Fibroblast of lung (primary cell): Measurements from ENCODE around the gene VAV1. TPM values are rescaled to one million over a fixed set of nuclear protein-coding genes. Genes with fewer than 3 reads are reported as not detected.

Experiments
- DNase-seq, 2 donors: peaks; one replicate each; pipeline versions ENCODE4 v3.0.0 to v3.0.0-alpha.2; 2010; ENCODE audit warnings: low read depth in 2 of 2
- H2AFZ ChIP-seq: 2 replicates; pipeline ENCODE4 v1.5.1; 2012; ENCODE audit warnings: low read length, control low read depth, inconsistent platforms
- H3K27ac ChIP-seq: 2 replicates; pipeline ENCODE4 v1.5.1; 2011; ENCODE audit warnings: low read length, control low read depth; ENCODE audit not compliant: insufficient read depth
- H3K27me3 ChIP-seq: 2 replicates; pipeline ENCODE4 v1.5.1; 2011; ENCODE audit warnings: mild to moderate bottlenecking, low read length; ENCODE audit not compliant: control insufficient read depth, insufficient read depth
- H3K36me3 ChIP-seq: 2 replicates; pipeline ENCODE4 v1.5.1; 2011; ENCODE audit warnings: low read length; ENCODE audit not compliant: control insufficient read depth, insufficient read depth
- H3K4me1 ChIP-seq: 2 replicates; pipeline ENCODE4 v1.5.1; 2011; ENCODE audit warnings: low read length; ENCODE audit not compliant: control insufficient read depth, insufficient read depth; ENCODE audit errors: extremely low read depth
- H3K4me2 ChIP-seq: 2 replicates; pipeline ENCODE4 v1.5.1; 2011; ENCODE audit warnings: low read length, control low read depth; ENCODE audit not compliant: insufficient read depth; ENCODE audit errors: extremely low read depth
- H3K4me3 ChIP-seq, 4 experiments: fragments of 200-600 bp in 1 of 4; sonication (generic) in 1 of 4; replicated peaks in 1 of 4; 2 replicates each; pipeline ENCODE4 v1.5.1; 2011 to 2016; ENCODE audit warnings: low read length in 4 of 4, low read depth in 3 of 4, mild to moderate bottlenecking in 3 of 4, control low read depth in 2 of 4, inconsistent platforms in 1 of 4, mixed read lengths in 1 of 4; ENCODE audit not compliant: insufficient read depth in 1 of 4; ENCODE audit errors: control extremely low read depth in 1 of 4
- H3K79me2 ChIP-seq: 2 replicates; pipeline ENCODE4 v1.5.1; 2012; ENCODE audit warnings: mild to moderate bottlenecking, low read length, inconsistent platforms; ENCODE audit not compliant: control insufficient read depth, insufficient read depth
- H3K9ac ChIP-seq: 2 replicates; pipeline ENCODE4 v1.5.1; 2011; ENCODE audit warnings: mild to moderate bottlenecking, low read length, control low read depth; ENCODE audit not compliant: insufficient read depth
- H3K9me3 ChIP-seq: 2 replicates; pipeline ENCODE4 v1.5.1; 2012; ENCODE audit warnings: low read depth, low read length; ENCODE audit not compliant: control insufficient read depth, insufficient read depth
- H4K20me1 ChIP-seq: 2 replicates; pipeline ENCODE4 v1.5.1; 2011; ENCODE audit warnings: low read length; ENCODE audit not compliant: control insufficient read depth, insufficient read depth; ENCODE audit errors: extremely low read depth
- EZH2 ChIP-seq: IDR thresholded peaks from 2 replicates; pipeline ENCODE4 v1.5.1; 2012; ENCODE audit warnings: low read length, control low read depth, mild to moderate bottlenecking; ENCODE audit errors: missing control alignments
- polyA minus RNA-seq: library from RNA; depleted of rRNA, polyadenylated mRNA; stranded (reverse); fragments of >200 nt; gene quantifications from 2 replicates; pipeline ENCODE4 v1.2.3, GENCODE V29; 2011; ENCODE audit warnings: low replicate concordance
- polyA plus RNA-seq, 2 donors: library from polyadenylated mRNA; depleted of rRNA in 1 of 2; stranded (reverse) in 1 of 2; unstranded in 1 of 2; fragments of >200 nt; gene quantifications; 2 replicates each; pipeline ENCODE4 v1.2.1, GENCODE V29; 2011 to 2012; ENCODE audit warnings: missing spikeins in 1 of 2
- total RNA-seq: library from RNA; depleted of rRNA; stranded (reverse); fragments of >200 nt; gene quantifications from 2 replicates; pipeline ENCODE4 v1.2.1, GENCODE V29; 2014
- TF ChIP-seq, protein P1 (sequence below), 2 donors: IDR thresholded peaks in 1 of 2; conservative IDR thresholded peaks in 1 of 2; 1 replicate in 1 of 2; 2 replicates in 1 of 2; pipeline ENCODE4 v1.5.1; 2011 to 2012; ENCODE audit warnings: low read length in 2 of 2, control low read depth in 1 of 2, inconsistent platforms in 1 of 2, low read depth in 1 of 2, mild to moderate bottlenecking in 1 of 2

Gene VAV1, protein sequence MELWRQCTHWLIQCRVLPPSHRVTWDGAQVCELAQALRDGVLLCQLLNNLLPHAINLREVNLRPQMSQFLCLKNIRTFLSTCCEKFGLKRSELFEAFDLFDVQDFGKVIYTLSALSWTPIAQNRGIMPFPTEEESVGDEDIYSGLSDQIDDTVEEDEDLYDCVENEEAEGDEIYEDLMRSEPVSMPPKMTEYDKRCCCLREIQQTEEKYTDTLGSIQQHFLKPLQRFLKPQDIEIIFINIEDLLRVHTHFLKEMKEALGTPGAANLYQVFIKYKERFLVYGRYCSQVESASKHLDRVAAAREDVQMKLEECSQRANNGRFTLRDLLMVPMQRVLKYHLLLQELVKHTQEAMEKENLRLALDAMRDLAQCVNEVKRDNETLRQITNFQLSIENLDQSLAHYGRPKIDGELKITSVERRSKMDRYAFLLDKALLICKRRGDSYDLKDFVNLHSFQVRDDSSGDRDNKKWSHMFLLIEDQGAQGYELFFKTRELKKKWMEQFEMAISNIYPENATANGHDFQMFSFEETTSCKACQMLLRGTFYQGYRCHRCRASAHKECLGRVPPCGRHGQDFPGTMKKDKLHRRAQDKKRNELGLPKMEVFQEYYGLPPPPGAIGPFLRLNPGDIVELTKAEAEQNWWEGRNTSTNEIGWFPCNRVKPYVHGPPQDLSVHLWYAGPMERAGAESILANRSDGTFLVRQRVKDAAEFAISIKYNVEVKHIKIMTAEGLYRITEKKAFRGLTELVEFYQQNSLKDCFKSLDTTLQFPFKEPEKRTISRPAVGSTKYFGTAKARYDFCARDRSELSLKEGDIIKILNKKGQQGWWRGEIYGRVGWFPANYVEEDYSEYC
- not detected in 2 replicates for total RNA-seq
- 0.02 TPM in 1 of 2 replicates, not detected in the other for polyA plus RNA-seq
- not detected in 2 replicates for polyA plus RNA-seq (2012)
- polyA minus RNA-seq, result not detected in 2 replicates

DNA sequence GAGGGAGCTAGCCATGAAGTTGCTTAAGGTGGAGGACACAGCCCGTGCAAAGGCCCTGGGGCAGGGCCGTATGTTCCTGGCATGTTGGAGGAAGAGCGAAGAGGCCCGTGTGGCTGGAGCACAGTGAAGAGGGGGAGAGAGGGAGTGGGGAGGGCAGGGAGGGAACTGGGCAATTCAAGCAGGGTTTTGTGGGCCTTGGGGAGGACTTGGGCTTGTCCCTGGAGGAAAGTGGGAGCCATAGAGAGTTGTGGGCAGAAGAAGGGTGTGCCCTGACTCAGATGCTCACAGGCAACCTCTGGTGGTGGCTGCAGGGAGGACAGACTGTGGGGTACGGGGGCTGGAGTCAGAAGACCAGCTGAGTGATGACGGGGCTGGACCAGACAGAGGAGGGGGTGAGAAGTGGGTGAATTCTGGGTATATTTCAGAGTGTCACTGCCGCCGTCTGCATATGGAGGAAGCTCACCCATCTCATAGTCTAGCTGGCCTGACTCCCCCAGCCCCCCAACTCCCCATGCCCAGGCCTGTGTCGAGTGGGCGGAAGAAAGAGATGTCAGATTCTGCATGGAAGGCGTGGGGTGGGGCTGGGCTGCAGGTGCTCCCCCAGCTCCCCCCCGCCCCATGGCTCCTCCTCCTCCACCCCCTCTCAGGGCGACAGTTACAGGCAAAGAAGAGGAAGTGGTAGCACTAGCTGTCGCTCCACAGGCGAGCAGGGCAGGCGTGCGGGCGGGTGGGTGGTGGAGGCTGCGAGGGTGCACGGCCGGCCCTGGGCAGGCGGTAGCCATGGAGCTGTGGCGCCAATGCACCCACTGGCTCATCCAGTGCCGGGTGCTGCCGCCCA, at the start of gene VAV1:
TSS of gene VAV1 (plus strand) at position 681 of the 838 bp plus-strand sequence. CDS start at position 781, 100 bp downstream.
- no peak within 1 kb of the TSS for H3K4me2 ChIP-seq
- no peaks in the 10 kb centered on the region for H3K4me1 ChIP-seq
- H3K27me3 ChIP-seq, result no peaks in the 10 kb centered on the region
- no peaks in the 10 kb centered on the region for H3K79me2 ChIP-seq
- DNase-seq, result no peak
- H2AFZ ChIP-seq, result no peak within 1 kb of the TSS
- no peaks in the 10 kb centered on the region for H3K9me3 ChIP-seq
- H3K4me3 ChIP-seq, result no peak within 1 kb of the TSS
- TF ChIP-seq EZH2, result no peak
- no peaks in the 10 kb centered on the region for H4K20me1 ChIP-seq
- no peak within 1 kb of the TSS for H3K9ac ChIP-seq
- no peak within 1 kb of the TSS for H3K27ac ChIP-seq
- H3K36me3 ChIP-seq, result no peaks in the 10 kb centered on the region

DNA sequence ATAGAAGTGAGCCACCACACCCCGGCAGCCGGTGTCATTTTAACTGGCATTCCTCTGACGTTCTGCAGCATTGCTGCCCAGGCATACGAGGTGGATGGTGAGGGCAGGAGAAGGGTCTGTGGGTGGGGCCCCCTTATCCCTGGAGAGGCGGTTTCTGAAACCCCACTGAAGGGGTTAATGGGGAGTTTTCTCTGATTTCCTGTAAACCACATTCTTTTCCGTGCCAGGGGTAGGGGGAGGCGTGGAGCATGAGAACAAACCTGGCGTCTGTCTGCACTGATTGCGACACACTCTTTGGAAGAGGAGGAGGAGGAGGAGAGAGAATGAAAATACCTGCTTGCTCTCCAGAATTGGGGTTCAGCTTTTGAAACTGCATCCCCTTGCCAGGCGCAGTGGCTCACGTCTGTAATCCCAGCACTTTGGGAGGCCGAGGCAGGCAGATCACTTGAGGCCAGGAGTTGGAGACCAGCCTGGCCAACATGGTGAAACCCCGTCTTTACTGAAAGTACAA, 49.3 kb upstream of the VAV1 start:
- no peaks in the 10 kb centered on the region for H3K79me2 ChIP-seq
- TF ChIP-seq, protein P1, sequence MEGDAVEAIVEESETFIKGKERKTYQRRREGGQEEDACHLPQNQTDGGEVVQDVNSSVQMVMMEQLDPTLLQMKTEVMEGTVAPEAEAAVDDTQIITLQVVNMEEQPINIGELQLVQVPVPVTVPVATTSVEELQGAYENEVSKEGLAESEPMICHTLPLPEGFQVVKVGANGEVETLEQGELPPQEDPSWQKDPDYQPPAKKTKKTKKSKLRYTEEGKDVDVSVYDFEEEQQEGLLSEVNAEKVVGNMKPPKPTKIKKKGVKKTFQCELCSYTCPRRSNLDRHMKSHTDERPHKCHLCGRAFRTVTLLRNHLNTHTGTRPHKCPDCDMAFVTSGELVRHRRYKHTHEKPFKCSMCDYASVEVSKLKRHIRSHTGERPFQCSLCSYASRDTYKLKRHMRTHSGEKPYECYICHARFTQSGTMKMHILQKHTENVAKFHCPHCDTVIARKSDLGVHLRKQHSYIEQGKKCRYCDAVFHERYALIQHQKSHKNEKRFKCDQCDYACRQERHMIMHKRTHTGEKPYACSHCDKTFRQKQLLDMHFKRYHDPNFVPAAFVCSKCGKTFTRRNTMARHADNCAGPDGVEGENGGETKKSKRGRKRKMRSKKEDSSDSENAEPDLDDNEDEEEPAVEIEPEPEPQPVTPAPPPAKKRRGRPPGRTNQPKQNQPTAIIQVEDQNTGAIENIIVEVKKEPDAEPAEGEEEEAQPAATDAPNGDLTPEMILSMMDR (conservative IDR thresholded peaks at IDR 0.05 in 1 of 2, IDR thresholded peaks at IDR 0.05 in 1 of 2; ENCODE audit: low read depth in 1 of 2, low read length in 2 of 2), result no peak
- no peak for TF ChIP-seq EZH2
- no peak overlapping the region for H3K4me3 ChIP-seq
- H3K36me3 ChIP-seq, result no peaks in the 10 kb centered on the region
- H4K20me1 ChIP-seq, result no peaks in the 10 kb centered on the region
- H2AFZ ChIP-seq, result no peak overlapping the region
- no peaks in the 10 kb centered on the region for H3K27me3 ChIP-seq
- H3K27ac ChIP-seq, result no peak overlapping the region
- H3K9ac ChIP-seq, result no peak overlapping the region
- H3K4me1 ChIP-seq, result no peaks in the 10 kb centered on the region
- H3K9me3 ChIP-seq, result no peaks in the 10 kb centered on the region
- peak; percentile 22 to 52 for DNase-seq
- no peak overlapping the region for H3K4me2 ChIP-seq

DNA sequence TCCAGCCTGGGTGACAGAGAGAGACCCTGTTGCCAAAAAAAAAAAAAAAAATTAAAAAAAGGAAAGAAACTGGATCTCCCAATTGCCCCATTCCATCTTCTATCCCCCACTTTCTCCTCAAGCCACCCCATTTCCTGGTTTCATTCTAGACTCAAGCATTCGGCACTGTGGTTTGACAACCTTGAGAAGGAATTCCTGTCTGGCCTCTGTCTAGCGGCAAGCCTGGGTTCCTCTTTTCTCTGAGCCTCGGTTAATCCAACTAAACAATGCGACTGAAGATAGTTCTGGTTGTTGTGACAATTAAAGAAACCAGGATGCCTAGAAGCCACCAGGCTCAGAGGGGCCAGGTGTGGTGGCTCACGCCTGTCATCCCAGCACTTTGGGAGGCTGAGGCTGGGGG, 48.8 kb upstream of the VAV1 start:
- no peak overlapping the region for H3K9ac ChIP-seq
- DNase-seq, result peak in 1 of 2 donors; percentile 36
- no peaks in the 10 kb centered on the region for H3K27me3 ChIP-seq
- H3K27ac ChIP-seq, result no peak overlapping the region
- no peak for TF ChIP-seq EZH2
- TF ChIP-seq, protein P1 (conservative IDR thresholded peaks at IDR 0.05 in 1 of 2, IDR thresholded peaks at IDR 0.05 in 1 of 2; ENCODE audit: low read depth in 1 of 2, low read length in 2 of 2), result no peak
- H2AFZ ChIP-seq, result no peak overlapping the region
- H3K79me2 ChIP-seq, result no peaks in the 10 kb centered on the region
- H3K4me3 ChIP-seq, result no peak overlapping the region
- no peak overlapping the region for H3K4me2 ChIP-seq
- no peaks in the 10 kb centered on the region for H3K4me1 ChIP-seq
- H3K36me3 ChIP-seq, result no peaks in the 10 kb centered on the region
- H4K20me1 ChIP-seq, result no peaks in the 10 kb centered on the region
- no peaks in the 10 kb centered on the region for H3K9me3 ChIP-seq
